Measurements from ENCODE around the gene ADGRL2.

GRCh38 chr1:81834268-81834667, 33.5 kb downstream of the ADGRL2 start:
- TF ChIP-seq, protein P1, sequence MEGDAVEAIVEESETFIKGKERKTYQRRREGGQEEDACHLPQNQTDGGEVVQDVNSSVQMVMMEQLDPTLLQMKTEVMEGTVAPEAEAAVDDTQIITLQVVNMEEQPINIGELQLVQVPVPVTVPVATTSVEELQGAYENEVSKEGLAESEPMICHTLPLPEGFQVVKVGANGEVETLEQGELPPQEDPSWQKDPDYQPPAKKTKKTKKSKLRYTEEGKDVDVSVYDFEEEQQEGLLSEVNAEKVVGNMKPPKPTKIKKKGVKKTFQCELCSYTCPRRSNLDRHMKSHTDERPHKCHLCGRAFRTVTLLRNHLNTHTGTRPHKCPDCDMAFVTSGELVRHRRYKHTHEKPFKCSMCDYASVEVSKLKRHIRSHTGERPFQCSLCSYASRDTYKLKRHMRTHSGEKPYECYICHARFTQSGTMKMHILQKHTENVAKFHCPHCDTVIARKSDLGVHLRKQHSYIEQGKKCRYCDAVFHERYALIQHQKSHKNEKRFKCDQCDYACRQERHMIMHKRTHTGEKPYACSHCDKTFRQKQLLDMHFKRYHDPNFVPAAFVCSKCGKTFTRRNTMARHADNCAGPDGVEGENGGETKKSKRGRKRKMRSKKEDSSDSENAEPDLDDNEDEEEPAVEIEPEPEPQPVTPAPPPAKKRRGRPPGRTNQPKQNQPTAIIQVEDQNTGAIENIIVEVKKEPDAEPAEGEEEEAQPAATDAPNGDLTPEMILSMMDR (IDR thresholded peaks at IDR 0.05) = no peak
- TF ChIP-seq POLR2A (IDR thresholded peaks at IDR 0.05) = no peak

All from lower leg skin (tissue), 3 donors.